Nucleus accumbens (tissue), 56 donors: Measurements from ENCODE around the gene RBMS1.
A peak's percentile ranks its signal among the peaks of the same experiment; 100 is the strongest.

ENCODE experiments used
- DNase-seq, 56 donors: peaks; one replicate each; lab custom pipeline; 2025; lab: John Stamatoyannopoulos, UW

The RBMS1 gene

DNA sequence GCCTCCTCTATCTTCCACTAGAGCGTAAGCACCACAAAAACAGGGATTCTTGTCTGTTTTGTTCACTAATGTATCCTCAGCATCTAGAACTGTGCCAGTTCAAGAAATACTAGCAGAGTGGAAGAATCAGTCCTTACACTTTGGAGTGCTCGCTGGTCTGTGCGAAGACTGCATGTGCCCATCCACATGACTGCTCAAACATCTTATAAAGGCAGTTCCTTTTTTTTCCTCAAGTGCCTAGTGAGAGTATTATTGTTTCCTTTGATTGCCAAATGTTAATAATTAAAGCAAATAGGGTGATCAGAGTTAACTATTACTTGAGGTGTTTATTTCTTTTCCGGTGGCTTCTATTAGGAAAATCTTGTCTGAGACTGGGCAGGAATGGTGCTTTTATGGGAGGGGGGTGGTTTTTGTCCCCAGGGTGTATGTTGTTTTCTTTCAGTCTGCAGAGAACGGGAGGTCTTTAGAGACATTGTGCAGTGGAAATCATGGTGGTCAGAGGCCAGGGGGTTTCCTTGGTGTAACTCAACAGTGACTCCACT lies 247.9 kb downstream of the RBMS1 start:
- no peak for DNase-seq

DNA sequence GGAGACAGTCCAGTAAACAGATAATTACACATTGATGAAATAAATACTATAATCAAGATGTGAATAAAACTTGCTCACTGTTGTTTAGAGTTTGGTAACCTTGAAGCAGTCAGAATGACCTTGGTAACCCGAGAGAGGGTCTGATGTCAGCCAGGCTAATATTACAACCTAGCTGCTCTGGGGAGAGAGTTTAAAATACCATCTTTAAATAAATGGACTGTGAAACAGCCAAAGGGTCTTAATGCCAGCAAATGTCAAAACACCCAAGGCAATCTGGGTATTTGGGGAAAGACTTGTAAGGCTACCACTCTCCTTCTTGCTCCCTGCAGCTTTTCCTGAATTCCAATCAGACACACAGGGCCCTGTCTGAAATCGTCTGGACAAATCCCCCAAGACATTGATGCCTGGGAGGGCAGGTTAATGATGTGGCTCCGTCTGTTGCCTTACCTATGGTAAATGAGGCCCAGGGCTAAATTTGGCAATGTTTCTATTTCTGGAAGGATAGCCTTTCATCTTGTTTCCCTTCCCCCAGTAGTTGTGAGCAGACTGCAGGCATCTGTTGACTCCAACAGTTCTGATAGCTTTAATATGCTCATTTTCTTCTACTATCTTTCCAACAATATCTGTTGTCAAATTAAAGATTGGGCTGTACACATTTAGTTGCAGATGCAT lies 250.6 kb downstream of the RBMS1 start:
- DNase-seq = no peak

DNA sequence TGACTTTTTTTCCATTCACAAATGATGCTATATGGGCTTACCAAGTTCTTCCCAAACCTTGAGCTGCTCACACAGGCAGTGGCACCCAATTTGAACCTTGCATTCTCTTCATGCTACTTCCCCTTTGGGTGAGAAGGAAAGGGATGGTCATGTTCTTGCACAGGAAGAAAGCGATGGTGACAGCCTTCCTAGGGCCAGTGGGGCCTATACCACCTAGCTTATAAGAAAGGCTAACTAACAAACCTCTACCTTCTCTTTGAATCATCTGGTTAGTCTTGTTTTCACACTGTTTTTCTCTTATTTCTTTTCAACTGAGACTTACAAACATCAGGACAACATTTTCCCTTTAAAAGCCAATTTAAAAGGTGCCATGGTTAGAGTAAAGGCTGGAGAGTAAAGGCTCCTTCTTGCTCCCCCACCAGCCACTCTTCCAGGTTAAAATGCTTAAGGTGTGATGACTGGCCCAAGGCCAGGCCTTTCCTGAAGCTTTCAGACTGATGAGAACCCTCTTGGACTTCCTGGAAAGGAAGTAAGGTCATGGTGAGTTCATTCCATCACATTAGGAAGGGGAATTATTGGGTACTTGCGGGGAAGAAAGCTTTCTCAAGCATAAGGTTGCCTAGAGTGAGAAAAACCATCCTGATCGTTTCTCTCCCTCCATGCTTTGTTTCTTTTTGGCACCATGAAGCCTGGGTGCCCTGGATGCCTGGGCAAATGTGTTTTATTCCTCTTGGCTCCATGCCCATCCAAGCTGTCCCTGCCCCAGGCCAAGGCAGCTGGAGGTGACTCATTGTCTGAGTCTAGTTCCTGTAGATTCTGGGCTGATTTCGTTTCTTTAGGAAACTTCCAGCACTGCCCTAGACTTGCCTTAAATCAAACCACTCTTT lies 252.1 kb downstream of the RBMS1 start:
- peak in 1 of 56 donors; percentile 22 for DNase-seq

DNA sequence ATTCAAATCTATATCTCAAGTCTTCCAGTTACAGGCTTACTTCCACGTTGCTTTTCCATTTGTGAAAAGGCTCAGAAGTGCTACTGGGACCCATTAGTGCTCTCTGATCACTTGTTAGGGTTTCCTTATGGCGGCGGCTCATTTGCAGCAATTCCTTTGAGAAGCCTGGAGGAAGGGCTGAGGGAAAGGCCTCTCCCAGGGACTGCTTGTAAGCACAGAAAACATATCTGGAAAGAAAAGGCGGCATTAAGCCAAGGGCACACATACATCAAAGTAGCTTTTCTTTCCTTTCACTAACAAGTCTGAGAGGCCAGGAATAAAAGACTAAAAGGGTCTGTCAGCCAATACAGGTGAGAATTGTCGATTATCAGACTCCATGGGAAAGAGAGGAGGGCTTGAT lies 254.2 kb downstream of the RBMS1 start:
- DNase-seq = no peak

DNA sequence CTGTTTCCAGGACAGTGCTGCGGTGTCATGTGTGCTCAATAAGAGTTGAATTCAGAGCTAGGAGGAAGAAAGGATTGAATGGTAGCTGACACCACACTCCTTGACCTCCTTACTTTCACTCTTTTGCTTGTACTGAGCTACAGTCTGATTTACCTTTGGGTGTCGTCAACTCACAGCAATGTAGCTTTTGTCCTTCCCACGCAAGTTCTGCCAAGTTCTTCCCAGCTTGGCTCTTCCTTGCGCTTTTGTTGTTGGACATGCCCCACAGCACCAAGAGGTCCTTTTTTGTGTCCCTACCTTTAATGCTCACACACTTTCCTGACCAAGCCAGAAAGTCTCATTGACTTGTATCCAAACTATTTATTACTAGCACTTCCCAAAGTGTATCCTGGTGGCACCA lies 255.2 kb downstream of the RBMS1 start:
- no peak for DNase-seq

DNA sequence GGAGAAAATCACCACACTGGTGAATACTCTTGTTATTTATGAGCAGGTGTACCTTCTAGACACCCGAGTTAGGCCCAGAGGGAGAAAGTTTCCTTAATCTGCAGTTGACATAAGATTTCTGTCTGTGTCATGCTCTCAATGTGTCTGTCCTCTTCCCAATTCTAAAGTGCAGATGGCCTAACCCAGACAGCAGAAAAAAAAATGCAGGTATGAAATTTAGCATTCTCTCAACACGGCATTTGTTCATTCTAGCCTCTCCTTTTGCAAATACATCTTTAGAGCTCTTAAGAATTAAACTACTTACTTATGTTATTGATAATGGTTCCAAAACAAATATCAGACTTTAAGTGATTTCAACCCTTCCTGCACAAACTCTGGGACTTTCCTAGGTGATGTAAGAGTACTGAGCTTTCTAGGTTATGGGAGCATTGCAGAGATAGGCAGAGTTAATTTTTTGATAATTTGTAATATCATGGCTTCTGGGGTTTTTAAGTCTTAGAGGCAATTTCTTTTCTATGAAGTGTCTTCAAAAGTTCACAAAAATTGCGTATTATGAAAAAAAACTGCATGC lies 260.6 kb downstream of the RBMS1 start:
- no peak for DNase-seq

DNA sequence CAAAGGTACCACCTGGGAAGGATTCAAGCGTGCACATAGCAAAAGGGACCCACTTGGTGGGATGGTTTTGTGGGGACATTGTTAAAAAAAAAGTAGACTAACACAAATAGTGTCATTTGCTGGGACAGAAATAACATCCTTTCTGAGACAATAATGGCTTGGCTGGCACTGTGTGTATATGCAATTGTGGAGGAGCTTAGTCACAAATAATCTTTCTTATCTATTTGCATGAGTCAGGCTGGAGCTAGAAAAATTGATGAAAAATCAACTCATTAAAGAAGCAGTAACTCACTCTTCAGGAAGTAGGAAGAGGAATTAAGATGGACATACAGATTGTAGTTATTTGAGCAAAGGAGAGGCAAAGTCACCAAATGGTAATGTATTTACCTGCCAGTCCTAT lies 264.0 kb downstream of the RBMS1 start:
- DNase-seq = no peak

DNA sequence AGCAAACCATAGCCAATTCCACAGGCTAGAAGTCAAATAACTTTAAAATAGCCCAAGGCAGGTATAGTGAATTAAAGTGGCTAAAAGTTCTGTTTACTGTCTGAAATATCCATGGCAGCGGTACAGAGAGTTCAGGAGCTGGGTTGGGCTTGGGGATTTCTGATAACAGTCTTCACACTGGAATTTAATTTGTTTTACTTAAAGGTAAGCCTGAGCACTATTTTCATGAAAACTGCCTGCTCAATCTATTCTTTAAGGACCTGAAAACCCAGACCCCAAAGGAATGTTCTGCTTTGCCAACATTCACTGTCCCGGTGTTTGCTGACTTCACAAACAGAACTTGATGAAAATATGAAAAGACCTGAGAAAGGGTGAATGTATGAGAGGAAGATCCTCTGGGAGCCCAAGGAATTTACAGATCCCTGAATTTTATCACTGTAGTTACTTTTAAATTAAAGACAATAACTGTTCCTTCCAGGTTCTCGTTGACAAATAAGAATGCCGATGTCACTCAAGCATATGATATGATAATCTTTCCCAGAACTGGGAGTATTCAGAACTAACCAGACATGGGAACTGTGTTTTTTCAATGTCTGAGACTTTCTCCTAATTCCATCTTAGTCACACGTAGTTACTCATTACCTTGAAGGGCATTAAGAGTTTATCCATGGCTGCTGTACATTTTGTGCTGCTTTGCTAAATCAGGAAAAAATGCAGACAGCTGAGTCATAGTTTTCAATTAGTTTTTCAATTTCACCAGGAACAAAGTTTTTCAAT lies 265.3 kb downstream of the RBMS1 start:
- no peak for DNase-seq

DNA sequence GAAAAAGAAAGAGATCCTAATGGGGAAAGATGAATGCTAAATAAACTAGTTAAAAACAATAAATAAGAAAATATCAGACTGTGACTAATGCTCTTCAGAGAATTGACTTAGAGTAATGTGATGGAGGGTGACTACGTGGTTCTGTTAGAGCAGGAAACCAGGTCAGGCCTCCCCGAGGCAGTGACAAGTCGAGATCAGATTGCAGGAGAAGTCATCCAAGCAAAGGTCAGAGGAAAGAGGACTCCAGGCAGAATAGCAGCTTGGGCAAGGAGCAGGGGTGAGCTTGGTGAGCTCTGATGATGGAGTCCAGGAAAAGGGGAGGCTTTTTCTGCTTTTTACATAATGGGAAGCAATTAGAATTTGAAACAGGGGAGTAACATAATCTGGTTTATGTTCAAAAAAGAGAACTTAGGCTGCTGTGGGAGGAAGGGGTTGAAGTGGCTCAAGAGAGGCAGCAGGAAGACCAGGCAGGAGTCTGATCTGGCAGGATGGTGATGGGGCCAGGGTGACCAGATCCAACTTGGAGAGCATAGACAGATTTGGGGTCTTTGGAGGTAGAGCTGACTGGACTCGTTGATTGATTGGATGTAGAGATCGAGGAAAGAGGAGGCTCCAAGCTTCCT lies 266.2 kb downstream of the RBMS1 start:
- no peak for DNase-seq

DNA sequence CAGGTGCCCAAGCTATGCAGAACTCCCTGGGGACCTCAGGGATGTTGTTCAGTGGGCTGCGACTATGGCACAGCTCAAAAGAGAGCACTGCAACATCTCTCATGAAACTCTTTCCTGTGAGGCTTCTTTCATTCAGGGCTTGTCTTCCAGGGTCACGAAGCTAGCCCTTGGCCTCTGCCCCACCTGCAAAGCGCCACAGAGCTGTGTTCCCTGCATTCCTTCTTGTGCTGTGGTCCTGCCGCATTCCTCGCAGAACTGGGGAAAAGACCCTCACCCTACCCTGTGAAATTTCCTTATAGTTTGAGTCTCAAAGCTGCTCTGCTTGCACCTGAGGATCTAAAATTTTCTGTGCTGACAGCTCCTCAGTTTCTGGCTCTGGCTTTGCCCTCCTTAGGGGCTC lies 267.2 kb downstream of the RBMS1 start:
- DNase-seq = no peak

DNA sequence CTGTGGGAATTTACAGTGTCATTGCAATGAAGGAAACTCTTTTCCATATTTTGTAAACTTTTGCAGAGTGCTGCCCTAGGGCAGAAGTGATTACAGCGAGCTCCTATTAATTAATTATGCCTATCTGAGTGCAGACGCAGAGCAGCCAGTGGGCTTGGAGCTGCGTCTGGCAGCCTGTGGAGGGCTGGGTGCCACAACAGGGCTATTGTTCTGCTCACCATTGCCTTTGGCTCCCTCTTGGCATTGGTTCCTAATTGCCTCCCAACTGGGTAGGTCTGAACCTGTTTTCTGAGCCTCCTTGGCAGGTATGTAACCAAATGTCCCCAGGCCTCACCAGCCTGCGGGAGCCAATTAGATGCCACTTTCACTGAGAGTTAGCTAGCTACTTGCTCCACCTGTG lies 267.9 kb downstream of the RBMS1 start:
- no peak for DNase-seq

DNA sequence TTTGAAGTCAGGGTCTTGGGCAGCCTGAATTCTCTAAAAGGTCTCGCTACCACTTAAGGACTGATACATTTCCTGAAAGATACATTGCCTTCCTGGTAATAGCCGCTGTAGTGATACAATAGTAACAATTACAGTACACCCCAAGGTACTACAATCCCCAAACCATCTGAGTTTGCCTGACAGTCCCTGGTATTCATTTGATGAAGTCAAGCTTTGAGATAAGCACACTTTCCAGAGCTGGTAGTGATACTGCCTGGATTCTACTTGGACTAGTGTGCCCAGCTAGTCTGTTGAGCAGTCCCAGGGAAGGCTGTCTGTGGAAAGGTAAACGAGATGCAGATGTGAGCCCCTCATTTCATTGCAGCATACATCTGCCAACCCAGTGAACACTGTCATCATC lies 269.1 kb downstream of the RBMS1 start:
- no peak for DNase-seq

DNA sequence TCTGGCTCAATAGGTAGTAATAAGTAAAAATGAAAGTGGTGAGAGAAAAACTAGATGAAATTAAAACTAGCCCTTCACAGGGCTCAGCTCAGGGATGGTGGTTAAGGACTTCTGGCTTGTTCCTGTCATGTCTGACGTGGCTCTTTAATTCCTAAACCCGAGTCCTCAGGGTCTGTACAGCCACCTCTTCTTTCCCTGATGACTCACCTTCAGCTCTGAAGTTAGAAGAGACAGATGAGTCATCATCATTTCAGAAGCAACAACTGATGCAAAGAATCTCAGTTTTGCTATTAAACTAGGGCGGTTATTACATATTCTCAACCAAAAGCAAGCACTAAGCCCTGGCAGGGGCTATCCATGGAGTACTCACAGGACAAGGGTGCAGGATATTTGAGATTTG lies 269.5 kb downstream of the RBMS1 start:
- DNase-seq = peak in 3 of 56 donors; percentile 13 to 40 (median 20)

DNA sequence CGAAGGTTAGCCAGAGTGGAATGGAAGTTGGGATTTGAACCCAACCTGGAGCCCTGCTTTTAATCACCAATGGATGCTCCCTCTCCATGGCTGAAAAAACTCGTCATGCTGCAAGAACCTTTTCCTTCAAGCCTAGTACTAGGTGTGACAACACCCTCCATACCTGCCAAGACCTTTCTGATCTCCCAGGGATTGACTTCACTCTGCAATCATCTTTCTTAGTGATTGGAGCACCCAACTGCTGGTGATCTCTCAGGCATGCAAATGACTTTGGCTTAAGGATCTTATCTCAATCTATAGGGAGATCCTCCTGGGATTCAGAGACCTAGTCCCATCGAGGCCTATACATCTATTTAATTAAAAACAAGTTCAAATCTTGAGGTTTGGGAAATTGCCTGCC lies 270.0 kb downstream of the RBMS1 start:
- no peak for DNase-seq

DNA sequence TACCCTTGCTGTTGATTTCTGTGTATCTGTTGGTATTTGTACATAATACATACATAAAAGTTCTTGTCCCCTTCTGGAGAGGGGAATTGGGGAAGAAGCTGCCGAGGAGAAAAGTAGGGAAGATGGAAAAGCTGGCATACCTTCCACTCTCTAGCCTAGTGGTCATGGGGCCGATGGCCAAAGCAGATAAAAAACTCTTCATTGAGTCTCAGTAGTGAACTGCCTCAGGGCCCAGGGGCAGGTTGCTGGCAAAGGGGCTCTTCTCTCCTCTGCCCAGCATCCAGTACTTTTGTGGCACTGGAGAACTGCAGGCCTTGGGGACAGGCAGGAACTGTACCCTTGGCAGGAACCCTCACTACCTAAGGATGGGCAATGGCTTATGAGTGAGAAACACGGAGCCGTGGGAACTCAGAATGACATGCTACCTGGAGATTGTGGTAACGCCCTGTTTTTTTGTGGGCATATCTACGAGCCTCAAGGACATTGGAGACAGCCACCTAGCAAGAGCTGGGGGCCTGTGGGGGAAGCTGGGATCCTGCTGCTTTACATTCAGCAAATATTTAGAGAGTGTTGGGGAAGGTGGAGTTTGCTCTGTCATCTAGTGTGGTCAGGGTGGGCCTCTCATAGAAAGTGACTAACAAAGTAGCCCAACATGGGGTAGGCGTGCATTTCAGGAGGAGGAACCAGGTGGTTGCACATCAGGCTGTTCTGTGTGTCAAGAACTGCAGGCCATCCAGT lies 270.9 kb downstream of the RBMS1 start:
- no peak for DNase-seq
